ENCODE data around the gene RFT1.

RFT1 gene

GRCh38 chr3:53074761-53075742 lies 55.2 kb downstream of the RFT1 start:
- no peak overlapping the region for H3K27ac ChIP-seq
- TF ChIP-seq CTCF (conservative IDR thresholded peaks at IDR 0.05): no peak

- no peak overlapping the region for H3K27ac ChIP-seq
- TF ChIP-seq CTCF (conservative IDR thresholded peaks at IDR 0.05): no peak; the same call in 1 of the 2 replicates
Measured at GRCh38 chr3:53074366-53074696, 55.9 kb downstream of the RFT1 start.

GRCh38 chr3:53073553-53074365 lies 56.5 kb downstream of the RFT1 start:
- 0 out of 2 replicates have a peak, but pooled peaks have one; percentile 18 for TF ChIP-seq CTCF (conservative IDR thresholded peaks at IDR 0.05)
- peak overlapping the region; percentile 72 for H3K27ac ChIP-seq

GRCh38 chr3:53072653-53073552 lies 57.3 kb downstream of the RFT1 start:
- TF ChIP-seq CTCF (conservative IDR thresholded peaks at IDR 0.05): peak; percentile 99

GRCh38 chr3:53071882-53072431 lies 58.3 kb downstream of the RFT1 start:
- peak overlapping the region; percentile 72 for H3K27ac ChIP-seq
- no peak for TF ChIP-seq CTCF (conservative IDR thresholded peaks at IDR 0.05)

More at GRCh38 chr3:53072653-53073552, 57.3 kb downstream of the RFT1 start:
- H3K27ac ChIP-seq: peak overlapping the region; percentile 72

GRCh38 chr3:53069422-53070068 lies 60.7 kb downstream of the RFT1 start:
- no peak for TF ChIP-seq CTCF (conservative IDR thresholded peaks at IDR 0.05)
- H3K27ac ChIP-seq: no peak overlapping the region

Data from VCaP (cell line).